Measurements from ENCODE around the gene SLC7A10. TPM values are rescaled to one million over a fixed set of nuclear protein-coding genes. Genes with fewer than 3 reads are reported as not detected.
"Not testable (repeated sequence)": the region's sequence is repeated elsewhere in the genome, so short reads cannot be mapped to it uniquely, and the experiment has no call there.

Gene SLC7A10
- total RNA-seq, 4 donors from 2014 or later = 12.9 to 150 (median 33.1) TPM

GRCh38 chr19:33211794-33212435 lies 13.7 kb downstream of the SLC7A10 start:
- DNase-seq (ENCODE audit: low spot score) (no peak), ATAC-seq (ENCODE audit: low FRiP score) (no peak)
- TF ChIP-seq, protein P1, sequence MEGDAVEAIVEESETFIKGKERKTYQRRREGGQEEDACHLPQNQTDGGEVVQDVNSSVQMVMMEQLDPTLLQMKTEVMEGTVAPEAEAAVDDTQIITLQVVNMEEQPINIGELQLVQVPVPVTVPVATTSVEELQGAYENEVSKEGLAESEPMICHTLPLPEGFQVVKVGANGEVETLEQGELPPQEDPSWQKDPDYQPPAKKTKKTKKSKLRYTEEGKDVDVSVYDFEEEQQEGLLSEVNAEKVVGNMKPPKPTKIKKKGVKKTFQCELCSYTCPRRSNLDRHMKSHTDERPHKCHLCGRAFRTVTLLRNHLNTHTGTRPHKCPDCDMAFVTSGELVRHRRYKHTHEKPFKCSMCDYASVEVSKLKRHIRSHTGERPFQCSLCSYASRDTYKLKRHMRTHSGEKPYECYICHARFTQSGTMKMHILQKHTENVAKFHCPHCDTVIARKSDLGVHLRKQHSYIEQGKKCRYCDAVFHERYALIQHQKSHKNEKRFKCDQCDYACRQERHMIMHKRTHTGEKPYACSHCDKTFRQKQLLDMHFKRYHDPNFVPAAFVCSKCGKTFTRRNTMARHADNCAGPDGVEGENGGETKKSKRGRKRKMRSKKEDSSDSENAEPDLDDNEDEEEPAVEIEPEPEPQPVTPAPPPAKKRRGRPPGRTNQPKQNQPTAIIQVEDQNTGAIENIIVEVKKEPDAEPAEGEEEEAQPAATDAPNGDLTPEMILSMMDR (IDR thresholded peaks at IDR 0.05) = no peak

DNA sequence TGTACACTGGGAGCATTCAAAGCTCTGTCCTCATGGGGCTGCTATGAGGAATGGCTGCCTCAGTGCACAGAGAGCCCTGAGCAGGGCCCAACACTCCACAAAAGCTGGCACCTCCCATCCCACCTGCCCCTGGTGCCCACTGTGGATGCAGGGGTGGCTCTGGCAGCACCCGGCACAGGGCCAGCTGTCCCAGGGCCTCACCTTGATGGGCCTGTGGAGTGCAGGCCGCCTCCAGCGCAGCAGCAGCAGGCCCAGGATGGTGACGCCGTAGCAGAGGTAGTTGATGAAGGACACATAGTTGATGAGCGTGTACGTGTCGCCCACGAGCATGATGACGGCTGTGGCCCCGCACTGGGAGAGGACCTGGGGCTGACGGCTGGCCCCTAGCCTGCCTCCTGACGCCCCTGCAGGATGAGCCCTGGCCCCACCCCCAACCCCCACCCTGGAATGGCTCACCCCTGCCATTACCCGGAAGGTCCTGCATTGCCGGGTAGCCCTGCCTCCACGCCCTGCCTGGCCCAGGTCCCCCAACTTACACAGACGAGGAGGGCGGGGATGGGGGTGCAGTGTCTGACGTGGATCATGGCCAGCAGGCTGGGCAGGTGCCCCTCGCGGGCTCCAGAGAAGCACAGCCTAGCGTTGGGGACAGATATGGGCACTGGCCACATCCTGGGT lies 15.2 kb downstream of the SLC7A10 start:
- DNase-seq (ENCODE audit: low spot score) (no peak), ATAC-seq (ENCODE audit: low FRiP score) (no peak)
- TF ChIP-seq, protein P1 (IDR thresholded peaks at IDR 0.05) = no peak

- not testable (repeated sequence) for ATAC-seq (ENCODE audit: low FRiP score); DNase-seq (ENCODE audit: low spot score)
Observed at GRCh38 chr19:33209850-33210230, 15.8 kb downstream of the SLC7A10 start.

DNA sequence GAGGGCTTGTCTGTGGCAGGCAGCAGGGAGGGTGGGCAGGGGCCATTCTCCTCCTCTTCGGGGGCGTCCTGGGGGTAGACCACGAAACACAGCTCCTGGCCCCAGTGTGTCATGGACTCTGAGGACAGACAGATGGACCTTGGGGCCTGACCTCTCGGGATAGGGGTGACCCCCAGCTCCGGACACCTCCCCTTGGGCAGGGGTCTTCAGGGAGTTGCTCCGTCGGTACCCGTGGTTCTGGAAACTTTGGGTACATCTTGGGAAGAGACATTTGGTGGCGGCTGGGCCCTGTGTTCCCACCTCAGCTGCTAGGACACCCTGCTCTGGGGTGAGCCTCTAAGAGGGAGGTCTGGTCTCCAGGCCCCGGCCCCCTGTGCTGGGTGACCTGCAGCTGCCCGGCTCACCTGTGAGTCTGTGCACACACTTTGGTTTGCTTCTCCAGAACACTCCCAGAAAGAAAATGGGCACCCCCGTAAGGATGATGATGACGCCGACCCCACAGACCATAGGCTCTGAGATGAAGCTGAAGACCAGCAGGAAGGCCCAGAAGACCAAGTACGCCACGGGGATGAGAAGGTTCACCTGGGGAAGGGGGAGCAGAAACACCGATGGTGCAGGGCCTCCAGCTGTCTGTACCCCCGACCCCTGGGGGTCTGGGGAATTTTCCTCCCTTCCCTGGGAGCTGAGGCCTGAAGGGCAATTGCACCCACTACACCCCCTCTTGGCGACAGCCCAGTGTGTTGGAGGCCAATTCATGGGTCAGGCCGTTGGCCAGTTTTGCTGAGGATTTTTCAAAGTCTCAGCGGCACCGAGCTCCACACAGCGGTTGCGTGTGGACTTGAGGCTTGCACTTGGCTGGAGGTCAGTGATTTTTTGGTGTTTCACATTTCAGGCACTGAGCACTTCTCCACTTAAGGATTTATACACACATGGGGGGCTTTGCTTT lies 16.5 kb downstream of the SLC7A10 start:
- TF ChIP-seq, protein P1 (IDR thresholded peaks at IDR 0.05) = no peak
- ATAC-seq (ENCODE audit: low FRiP score) (no peak), DNase-seq (ENCODE audit: low spot score) (no peak)

GRCh38 chr19:33208371-33208895 lies 17.2 kb downstream of the SLC7A10 start:
- TF ChIP-seq, protein P1 (IDR thresholded peaks at IDR 0.05) = no peak
- DNase-seq (ENCODE audit: low spot score) (no peak), ATAC-seq (ENCODE audit: low FRiP score) (no peak)

- ATAC-seq (ENCODE audit: low FRiP score) = no peak
- TF ChIP-seq, protein P1 (IDR thresholded peaks at IDR 0.05) = no peak
- no peak for DNase-seq (ENCODE audit: low spot score)
Observed at GRCh38 chr19:33207903-33208302, 17.7 kb downstream of the SLC7A10 start.

- no peak for ATAC-seq (ENCODE audit: low FRiP score)
- TF ChIP-seq, protein P1 (IDR thresholded peaks at IDR 0.05) = no peak
- DNase-seq (ENCODE audit: low spot score) = no peak
Observed at GRCh38 chr19:33207040-33207620, 18.5 kb downstream of the SLC7A10 start.

Data from omental fat pad (tissue), 4 donors.